HG03039 (cell line): ENCODE data around the gene ACADVL.
A peak's percentile ranks its signal among the peaks of the same experiment; 100 is the strongest.
"Not testable (repeated sequence)": the region's sequence is repeated elsewhere in the genome, so short reads cannot be mapped to it uniquely, and the experiment has no call there.

Experiments used
- ATAC-seq: cut with Tn5 transposase; IDR thresholded peaks from one replicate; pipeline ENCODE4 v1.9.1; 2021; ENCODE audit warnings: mild to moderate bottlenecking, moderate library complexity; ENCODE audit not compliant: unreplicated experiment

ACADVL gene

GRCh38 chr17:7234083-7234951, 14.6 kb downstream of the ACADVL start, which contains the start of gene DVL2:
TSS of gene DVL2 (minus strand) at chr17:7234517. CDS start at chr17:7234262, 255 bp downstream.
- peak; percentile 45 for ATAC-seq

DNA sequence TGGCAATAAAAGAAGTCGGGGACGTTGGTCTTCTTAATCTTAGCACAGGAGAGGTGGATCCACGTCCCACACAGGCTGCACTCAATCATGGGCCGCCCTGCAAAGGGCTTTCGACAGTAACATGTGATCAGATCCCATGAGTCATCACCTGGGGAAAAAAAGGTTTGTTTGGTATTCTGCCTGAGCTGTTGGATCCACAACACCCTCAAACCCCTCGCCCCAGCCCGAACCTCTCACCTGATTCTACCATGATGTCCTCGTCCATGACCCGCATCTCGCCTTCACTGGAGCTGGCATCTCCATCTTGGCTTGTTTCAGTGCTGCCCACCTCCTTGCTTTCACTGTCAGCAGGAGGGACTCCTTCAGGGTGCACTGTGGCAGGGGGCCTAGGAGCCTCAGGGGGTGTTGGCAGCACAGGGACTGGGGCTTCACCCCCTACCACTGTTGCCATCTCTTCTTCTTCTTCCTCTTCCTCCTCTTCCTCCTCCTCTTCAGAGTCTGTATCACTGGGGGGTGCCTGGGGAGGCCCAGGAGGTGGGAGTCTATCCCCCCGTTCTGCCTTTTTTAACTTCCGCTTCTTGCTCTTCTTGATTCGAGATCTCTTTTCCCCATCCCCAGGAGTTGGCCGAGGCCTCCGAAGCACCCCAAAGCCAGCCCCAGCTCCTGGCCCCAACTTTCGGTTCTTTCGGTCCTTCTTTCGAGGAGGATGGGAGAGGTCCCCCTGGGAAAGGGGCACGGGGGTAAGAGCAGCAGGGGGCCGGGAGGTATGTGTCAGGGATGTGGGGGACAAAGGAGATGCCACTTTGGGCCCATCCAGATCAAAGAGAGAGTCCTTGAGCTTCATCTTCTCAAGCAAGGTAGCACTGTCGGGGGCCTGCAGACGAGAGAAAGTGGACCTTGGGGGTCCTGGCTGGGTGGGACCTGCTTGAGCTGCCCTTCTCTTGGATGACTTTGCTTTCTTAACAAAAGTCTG, 16.2 kb downstream of the ACADVL start:
- ATAC-seq, result no peak

GRCh38 chr17:7236808-7237207, 17.1 kb downstream of the ACADVL start:
- no peak for ATAC-seq

GRCh38 chr17:7237266-7237760, 17.6 kb downstream of the ACADVL start:
- no peak for ATAC-seq

GRCh38 chr17:7237761-7238419, 18.2 kb downstream of the ACADVL start:
- ATAC-seq, result no peak

DNA sequence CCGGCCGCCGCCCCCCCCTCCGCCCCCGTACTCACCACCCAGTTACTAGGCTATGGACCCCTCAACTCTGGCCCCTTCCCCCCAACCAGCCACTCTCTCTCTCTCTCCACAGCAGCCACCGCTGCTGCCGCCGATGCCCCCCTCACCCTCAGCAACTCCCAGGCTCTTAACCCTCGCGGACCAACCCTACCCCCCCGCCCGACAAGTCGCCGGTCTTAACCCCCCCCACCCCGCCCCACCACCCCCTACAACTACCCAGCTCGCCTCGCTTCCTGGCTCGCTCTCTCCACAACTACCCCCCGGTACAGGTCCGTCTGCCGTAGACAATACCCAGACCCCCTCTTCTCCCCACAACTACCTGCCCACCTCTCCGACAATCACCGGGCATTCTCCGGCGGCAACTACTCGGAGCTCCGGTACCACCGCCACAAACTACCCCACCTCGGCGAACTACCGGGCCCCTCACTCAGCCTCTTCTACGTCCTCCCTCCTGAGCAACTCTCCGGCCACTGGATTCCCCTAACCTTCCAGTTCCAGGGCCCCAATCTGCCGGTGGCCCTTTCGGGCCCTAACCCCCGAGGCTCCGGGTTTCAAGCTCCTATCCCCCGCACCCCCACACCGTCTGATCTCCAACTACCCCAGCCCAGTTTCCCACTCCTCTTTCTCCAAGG, 18.8 kb downstream of the ACADVL start:
- no peak for ATAC-seq

- peak; percentile 36 for ATAC-seq
Observed at GRCh38 chr17:7239091-7240027, 19.6 kb downstream of the ACADVL start, which contains the start of gene PHF23. TSS of gene PHF23 (minus strand) at chr17:7239457. CDS start at chr17:7239279, 178 bp downstream.

DNA sequence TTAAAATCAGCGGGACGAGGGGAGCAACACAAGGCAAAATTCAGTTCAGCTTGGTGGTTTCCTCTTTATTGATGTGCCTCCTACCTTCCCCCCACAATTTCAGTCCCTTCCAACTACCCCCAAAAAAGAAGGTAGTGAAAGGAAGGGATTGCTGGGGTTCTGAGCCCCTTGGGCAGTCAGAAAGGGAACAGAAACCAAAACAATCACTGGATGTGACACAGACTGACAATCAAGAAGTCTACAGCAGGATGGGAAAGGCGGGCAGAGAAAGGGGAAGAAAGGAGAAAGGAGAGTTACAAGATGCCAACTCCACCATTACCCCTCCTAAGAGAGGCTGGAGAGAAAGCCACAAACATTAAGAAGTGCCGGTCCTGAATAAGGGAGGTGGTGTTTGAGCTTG, 20.6 kb downstream of the ACADVL start:
- ATAC-seq, result no peak

- no peak for ATAC-seq
Observed at GRCh38 chr17:7241090-7241733, 21.5 kb downstream of the ACADVL start.

DNA sequence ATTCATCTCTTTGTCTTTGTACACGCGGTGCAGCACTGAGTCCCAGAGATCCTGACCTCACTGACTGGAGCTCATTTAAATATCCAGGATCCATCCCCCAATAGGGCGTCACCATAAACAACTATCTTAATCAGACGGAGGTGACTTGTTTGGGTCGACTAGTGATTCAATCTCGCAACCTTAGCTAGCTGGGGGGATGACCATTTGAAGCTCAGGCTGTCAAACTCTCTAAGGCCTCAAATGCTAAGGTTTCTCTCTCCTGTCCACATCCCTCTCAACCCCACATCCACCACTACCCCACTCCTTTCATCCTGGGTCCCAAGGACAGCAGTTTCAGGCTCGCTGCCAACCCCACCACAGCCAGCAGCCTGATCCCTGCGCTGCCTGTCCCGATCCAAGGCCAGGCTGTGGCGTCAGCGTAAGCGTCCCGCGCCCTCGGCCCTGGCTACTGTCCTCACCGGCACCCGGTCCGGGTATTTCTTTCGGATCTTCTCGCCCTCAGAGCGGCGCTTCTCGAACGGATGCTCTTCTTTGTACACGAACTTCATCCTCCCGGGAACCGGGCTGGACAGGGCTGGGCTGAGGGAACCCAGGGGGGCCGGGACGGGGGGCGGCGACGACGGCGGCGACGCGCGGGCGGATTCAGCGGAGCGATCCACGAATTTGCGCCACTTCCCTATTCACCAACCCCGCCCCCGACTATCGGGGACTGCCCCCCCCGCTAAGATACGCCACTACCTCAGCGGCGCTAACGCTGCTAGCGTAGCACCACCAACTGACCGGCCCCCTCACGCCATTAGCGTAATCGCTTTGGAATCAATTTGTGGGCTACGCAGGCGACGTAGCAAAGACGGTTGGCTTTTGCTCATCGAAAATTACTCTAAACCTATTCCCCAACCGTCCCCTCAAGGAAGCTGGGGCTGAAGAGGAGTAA, 22.3 kb downstream of the ACADVL start, which contains the start of gene GABARAP:
Gene GABARAP, minus strand, starts transcription at position 667 of the 934 bp plus-strand sequence. Its CDS starts 119 bp downstream, at position 548.
- peak; percentile 23 for ATAC-seq

- ATAC-seq, result peak; percentile 38
Observed at GRCh38 chr17:7242717-7243452, 23.1 kb downstream of the ACADVL start.

DNA sequence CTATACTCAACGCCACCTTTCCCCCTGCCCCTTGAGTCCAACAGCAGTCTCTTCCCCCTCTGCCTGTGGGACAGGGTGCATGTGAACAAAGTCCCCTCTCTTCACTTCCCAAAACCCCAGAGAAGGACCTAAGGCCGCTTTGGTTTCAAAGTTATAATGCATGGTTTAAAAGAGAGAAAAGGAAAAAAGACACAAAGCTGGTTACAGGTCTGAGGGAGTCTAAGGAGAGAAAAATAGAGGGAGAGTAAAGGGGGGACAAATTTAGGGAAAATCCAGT, 23.7 kb downstream of the ACADVL start:
- ATAC-seq, result no peak

DNA sequence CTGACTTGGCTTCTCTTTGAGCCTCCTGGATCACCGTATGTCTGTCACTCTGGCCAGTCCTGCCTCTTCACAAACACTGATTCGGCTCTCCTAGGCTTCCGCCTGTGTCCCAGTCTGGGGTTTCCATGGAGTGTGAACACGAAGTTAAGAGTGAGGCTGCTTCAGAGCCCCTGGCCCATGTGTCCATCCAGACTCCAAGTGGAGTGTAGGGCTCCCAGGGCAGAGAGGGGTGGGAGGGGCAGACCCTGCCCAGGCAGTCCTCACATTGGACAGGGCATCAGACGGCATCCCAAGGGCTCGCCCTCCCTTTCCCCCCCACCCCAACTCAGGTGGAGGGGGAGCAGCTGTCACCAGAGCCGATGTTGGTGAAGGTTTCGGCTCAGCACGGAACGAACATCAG, 24.1 kb downstream of the ACADVL start:
- ATAC-seq, result not testable (repeated sequence)

DNA sequence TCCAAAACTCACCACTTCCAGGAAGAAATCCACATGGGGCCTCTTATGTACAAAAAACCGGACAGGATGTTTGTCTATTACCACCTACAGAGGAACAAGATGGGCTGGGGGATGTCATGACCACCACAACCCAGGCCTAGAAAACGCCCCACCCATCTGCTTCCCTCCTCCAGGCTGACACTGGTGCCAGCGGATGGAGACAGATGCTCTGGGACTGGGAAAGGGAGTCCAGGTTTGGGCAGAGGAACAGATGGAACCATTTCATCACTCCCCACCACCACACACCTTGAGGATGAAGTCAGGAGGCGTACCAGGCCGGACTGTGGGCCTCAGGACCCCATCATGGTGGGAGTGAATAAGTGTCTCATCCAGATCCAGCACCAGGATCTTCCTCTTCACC, 27.0 kb downstream of the ACADVL start:
- no peak for ATAC-seq

- ATAC-seq, result no peak
Observed at GRCh38 chr17:7248796-7249195, 29.1 kb downstream of the ACADVL start.

DNA sequence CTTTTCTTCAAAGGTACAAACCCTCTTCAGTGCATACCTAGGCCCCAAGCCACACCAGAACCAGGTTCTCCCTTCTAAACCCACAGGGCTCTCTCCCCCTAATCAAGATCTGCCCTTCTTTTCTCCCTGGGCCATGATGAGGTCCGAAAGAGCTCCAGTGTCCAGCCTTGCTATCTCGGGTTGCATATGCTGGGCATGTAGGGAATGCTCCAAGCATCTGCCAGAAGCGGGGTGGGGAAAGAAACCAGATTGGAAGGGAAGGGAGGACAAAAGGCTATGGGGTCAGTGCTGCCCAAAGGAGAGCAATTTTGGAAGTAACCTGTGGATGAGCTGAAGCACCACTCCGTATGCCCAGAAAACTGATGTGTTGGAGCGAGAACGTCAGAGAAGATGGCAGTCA, 29.5 kb downstream of the ACADVL start:
- no peak for ATAC-seq

DNA sequence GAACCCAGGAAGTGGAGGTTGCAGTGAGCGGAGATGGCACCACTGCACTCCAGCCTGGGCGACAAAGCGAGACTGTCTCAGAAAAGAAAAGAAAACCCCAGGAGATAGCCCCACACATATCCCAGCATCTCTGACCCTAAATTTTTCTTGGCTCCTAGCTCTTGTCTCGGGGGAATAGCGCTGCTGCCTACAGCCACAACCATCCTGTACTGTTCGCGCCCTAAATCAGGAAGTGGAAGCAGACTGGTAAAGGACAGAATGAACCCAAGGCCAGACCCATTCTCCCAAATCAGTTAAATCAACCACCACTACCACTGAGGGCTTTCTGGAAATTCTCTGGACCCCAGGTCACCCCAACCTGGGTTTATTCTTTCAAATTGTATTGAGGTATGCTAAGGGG, 30.1 kb downstream of the ACADVL start:
- ATAC-seq, result no peak
